Cardiac muscle cell (in vitro differentiated cells and primary cell): ENCODE measurements around the gene EPB41. TPM values are rescaled to one million over a fixed set of nuclear protein-coding genes. Genes with fewer than 3 reads are reported as not detected.
"Not testable (repeated sequence)": the region's sequence is repeated elsewhere in the genome, so short reads cannot be mapped to it uniquely, and the experiment has no call there.

Experiments used
- DNase-seq, 2 donors: peaks; one replicate each; pipeline versions ENCODE4 v3.0.0 to v3.0.0-alpha.2; 2010 to 2017; ENCODE audit warnings: low read depth in 1 of 2, low spot score in 1 of 2
- H3K27ac ChIP-seq: fragments of 200-600 bp; sonication (generic); 2 replicates; pipeline ENCODE4 v1.5.1; 2016
- H3K27me3 ChIP-seq: fragments of 200-600 bp; sonication (generic); 2 replicates; pipeline ENCODE4 v1.6.0; 2016; ENCODE audit warnings: control low read depth
- H3K36me3 ChIP-seq: fragments of 200-600 bp; sonication (generic); 2 replicates; pipeline ENCODE4 v1.5.1; 2016; ENCODE audit warnings: control low read depth
- H3K4me1 ChIP-seq: fragments of 200-600 bp; sonication (generic); 2 replicates; pipeline ENCODE4 v1.8.1; 2017; ENCODE audit warnings: low read depth, mild to moderate bottlenecking, mixed run types
- H3K4me3 ChIP-seq: fragments of 200-600 bp; sonication (generic); 2 replicates; pipeline ENCODE4 v1.5.1; 2016; ENCODE audit warnings: mild to moderate bottlenecking
- H3K9me3 ChIP-seq: fragments of 200-600 bp; sonication (generic); 2 replicates; pipeline ENCODE4 v1.5.1; 2017; ENCODE audit warnings: low read depth, mild to moderate bottlenecking, control low read depth
- CTCF ChIP-seq: IDR thresholded peaks from 2 replicates; pipeline ENCODE4 v1.5.1; 2012; ENCODE audit warnings: low read depth, mild to moderate bottlenecking, low read length
- polyA plus RNA-seq: library from polyadenylated mRNA; unstranded; fragments of >200 nt; fragmentation: Nextera tagmentation; extraction: Ambion mirVana; gene quantifications from 2 replicates; pipeline ENCODE4 v1.2.1, GENCODE V29; 2016
- total RNA-seq: library from RNA; depleted of rRNA; stranded (reverse); fragments of >200 nt; gene quantifications from 2 replicates; pipeline ENCODE4 v1.2.3, GENCODE V29; 2016

The EPB41 gene
- total and polyA plus RNA-seq, 2 experiments from 2014 or later = 15.4 to 50.5 TPM

DNA sequence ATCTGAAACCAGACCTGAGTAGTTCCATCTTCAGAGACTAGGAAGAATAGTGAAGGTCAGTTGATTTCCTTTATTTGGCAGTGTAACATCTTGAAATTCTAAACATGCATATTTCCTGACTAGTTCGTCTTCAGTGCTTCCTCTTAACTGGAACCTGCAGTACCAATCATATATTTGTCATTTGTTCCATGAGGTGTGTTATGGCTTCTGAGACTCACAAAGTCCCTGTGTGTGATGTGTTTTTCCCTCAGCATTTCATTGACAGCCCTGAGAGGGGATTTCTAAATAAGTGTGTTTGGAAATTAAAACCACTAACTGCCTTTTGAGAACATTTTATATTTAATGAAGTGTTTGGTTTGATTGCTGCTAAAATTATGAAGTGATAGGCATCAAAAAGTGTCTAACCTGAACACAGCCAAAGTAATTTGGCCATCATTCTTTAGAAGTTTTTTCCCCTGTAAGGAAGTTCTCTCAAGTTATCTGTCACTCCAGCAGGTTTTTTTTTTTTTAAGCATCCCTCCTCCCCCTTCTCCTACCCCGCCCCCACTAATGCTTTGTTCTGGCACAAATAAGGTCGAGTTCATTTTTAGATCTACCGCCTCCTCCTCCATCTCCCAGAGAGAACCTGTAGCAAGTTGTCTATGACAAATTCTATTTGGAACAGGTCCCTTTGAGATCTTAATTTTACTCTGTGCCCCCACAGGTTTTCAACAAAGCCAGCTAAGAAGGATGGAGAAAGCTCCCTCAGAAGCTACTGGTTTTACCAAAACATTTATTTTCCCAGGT, 148.0 kb downstream of the EPB41 start:
- Histone ChIP-seq H3K36me3 (no peaks in the 10 kb centered on the region), H3K27ac (peak overlapping the region; percentile 68), H3K4me3 (no peak overlapping the region), H3K27me3 (no peaks in the 10 kb centered on the region), H3K9me3 (no peaks in the 10 kb centered on the region), H3K4me1 (peaks cover 25% of the 10 kb centered on the region)
- peak in 1 of 2 donors; percentile 30 for DNase-seq
- TF ChIP-seq CTCF = no peak

- no peak for TF ChIP-seq CTCF
- Histone ChIP-seq H3K4me1 (peaks cover 22% of the 10 kb centered on the region), H3K4me3 (no peak overlapping the region), H3K36me3 (no peaks in the 10 kb centered on the region), H3K27ac (no peak overlapping the region), H3K9me3 (no peaks in the 10 kb centered on the region), H3K27me3 (no peaks in the 10 kb centered on the region)
- DNase-seq = no peak
Measured at GRCh38 chr1:29064064-29064463, 149.7 kb downstream of the EPB41 start.

DNA sequence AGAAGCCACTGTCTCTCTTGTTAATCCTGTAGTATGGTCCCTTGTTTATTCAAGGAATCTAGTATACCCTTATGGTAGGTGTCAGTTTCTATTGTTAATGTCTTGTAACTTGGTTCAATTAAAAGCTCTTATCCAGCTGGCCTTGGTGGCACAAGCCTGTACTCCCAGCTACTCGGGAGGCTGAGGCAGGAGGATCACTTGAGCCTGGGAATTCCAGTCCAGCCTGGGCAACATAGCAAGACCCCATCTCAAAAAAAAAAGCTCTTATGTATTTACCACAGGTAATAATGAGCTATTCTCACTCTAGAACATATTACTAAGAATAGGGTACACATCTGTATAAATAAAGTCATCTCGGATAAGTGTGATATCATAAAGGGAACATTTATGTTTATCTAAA, 162.8 kb downstream of the EPB41 start:
- Histone ChIP-seq H3K27ac (no peak overlapping the region), H3K4me3 (no peak overlapping the region), H3K36me3 (no peaks in the 10 kb centered on the region), H3K9me3 (no peaks in the 10 kb centered on the region), H3K27me3 (no peaks in the 10 kb centered on the region), H3K4me1 (peaks cover 6% of the 10 kb centered on the region)
- DNase-seq = no peak
- TF ChIP-seq CTCF = no peak

GRCh38 chr1:29079916-29080629, 165.7 kb downstream of the EPB41 start:
- not testable (repeated sequence) for H3K4me3 ChIP-seq, H3K36me3 ChIP-seq, H3K9me3 ChIP-seq, H3K27me3 ChIP-seq, H3K27ac ChIP-seq, DNase-seq, H3K4me1 ChIP-seq

GRCh38 chr1:29081201-29081600, 166.8 kb downstream of the EPB41 start:
- H3K27ac ChIP-seq = no peak overlapping the region
- no peak for DNase-seq
- no peak for TF ChIP-seq CTCF

DNA sequence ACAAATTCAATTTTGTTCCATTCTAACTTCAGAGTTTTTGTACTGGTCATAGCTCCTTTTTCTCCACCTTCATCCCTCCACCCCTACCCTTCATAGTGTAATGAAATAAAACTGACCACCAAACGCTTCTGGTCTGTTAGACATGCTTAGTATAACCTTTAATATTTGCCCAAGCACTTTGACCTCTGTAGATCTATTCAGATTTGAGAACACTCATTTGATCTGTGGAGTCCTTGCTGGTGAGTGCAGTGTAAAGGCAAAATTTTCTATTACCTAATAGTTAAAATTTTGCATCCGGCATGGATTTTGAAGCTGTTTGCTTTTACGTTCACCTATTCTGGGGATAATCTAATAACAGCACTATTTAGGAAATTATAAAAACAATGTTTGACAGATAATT, 168.2 kb downstream of the EPB41 start:
- Histone ChIP-seq H3K27me3 (no peaks in the 10 kb centered on the region), H3K9me3 (no peaks in the 10 kb centered on the region), H3K4me1 (no peaks in the 10 kb centered on the region), H3K36me3 (no peaks in the 10 kb centered on the region), H3K27ac (no peak overlapping the region), H3K4me3 (no peak overlapping the region)
- no peak for DNase-seq
- no peak for TF ChIP-seq CTCF

More at GRCh38 chr1:29081201-29081600, 166.8 kb downstream of the EPB41 start:
- Histone ChIP-seq H3K4me1 (peaks cover 3% of the 10 kb centered on the region), H3K4me3 (no peak overlapping the region), H3K9me3 (no peaks in the 10 kb centered on the region), H3K36me3 (no peaks in the 10 kb centered on the region), H3K27me3 (no peaks in the 10 kb centered on the region)
